ENCODE measurements around the gene SMIM44. TPM values are rescaled to one million over a fixed set of nuclear protein-coding genes. Genes with fewer than 3 reads are reported as not detected.

SMIM44 gene
- polyA plus RNA-seq, 3 donors: not detected

DNA sequence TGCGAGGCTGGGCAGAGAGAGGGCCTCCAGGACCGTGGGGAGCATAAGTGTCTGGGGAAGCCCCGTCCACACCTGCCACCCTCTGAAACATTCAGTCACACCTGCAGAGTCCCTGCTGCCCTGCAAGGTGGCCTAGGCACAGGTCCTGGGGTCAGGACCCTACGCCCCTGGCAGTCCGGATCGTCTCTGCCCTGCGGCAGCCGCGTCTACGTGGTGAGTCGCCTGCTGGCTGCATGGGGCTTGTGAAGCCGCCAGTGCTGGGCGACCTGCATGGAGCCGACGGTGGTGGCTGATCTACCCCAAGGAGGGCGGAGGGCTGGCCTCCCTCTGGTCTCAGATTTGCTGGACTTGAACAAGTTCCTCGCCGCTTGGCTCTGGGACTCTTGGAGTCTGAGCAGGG lies 35.9 kb upstream of the SMIM44 start:
- H2AFZ ChIP-seq (ENCODE audit: insufficient read depth, low read depth, low read length, poor library complexity, severe bottlenecking): no peak overlapping the region
- Mint-ChIP-seq H3K4me1 (no peaks in the 10 kb centered on the region), H3K9me3 (peaks cover 0 to 2% (median 0%) of the 10 kb centered on the region in 7 donors), H3K27ac (no peak overlapping the region), H3K4me3 (no peak overlapping the region), H3K36me3 (peaks cover 28 to 69% of the 10 kb centered on the region in 2 donors), H3K27me3 (ENCODE audit: low read depth in 3 of 3) (no peaks in the 10 kb centered on the region)
- 95% methylated on average over 16 of the region's 18 CpGs for WGBS (ENCODE audit: insufficient coverage)
- TF ChIP-seq, protein P1, sequence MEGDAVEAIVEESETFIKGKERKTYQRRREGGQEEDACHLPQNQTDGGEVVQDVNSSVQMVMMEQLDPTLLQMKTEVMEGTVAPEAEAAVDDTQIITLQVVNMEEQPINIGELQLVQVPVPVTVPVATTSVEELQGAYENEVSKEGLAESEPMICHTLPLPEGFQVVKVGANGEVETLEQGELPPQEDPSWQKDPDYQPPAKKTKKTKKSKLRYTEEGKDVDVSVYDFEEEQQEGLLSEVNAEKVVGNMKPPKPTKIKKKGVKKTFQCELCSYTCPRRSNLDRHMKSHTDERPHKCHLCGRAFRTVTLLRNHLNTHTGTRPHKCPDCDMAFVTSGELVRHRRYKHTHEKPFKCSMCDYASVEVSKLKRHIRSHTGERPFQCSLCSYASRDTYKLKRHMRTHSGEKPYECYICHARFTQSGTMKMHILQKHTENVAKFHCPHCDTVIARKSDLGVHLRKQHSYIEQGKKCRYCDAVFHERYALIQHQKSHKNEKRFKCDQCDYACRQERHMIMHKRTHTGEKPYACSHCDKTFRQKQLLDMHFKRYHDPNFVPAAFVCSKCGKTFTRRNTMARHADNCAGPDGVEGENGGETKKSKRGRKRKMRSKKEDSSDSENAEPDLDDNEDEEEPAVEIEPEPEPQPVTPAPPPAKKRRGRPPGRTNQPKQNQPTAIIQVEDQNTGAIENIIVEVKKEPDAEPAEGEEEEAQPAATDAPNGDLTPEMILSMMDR (IDR thresholded peaks at IDR 0.05): no peak
- peaks cover 100% of the 10 kb centered on the region for H4K20me1 ChIP-seq (ENCODE audit: insufficient read depth, low read length)
- H3K36me3 ChIP-seq (replicated peaks in 1 of 2; ENCODE audit: control insufficient read depth in 1 of 2, insufficient read depth in 2 of 2, low read length in 2 of 2): peaks cover 41 to 67% of the 10 kb centered on the region in 2 donors
- no peak overlapping the region for H3K9ac ChIP-seq (ENCODE audit: insufficient read depth, low read length, poor library complexity, severe bottlenecking)
- H3K4me1 ChIP-seq (ENCODE audit: control insufficient read depth in 1 of 2, insufficient read depth in 2 of 2, low read length in 2 of 2): no peaks in the 10 kb centered on the region
- H3K9me3 ChIP-seq (replicated peaks in 1 of 2; ENCODE audit: control insufficient read depth in 1 of 2, insufficient read depth in 1 of 2, low read length in 2 of 2): no peaks in the 10 kb centered on the region
- H3K27me3 ChIP-seq (ENCODE audit: control insufficient read depth in 2 of 2, insufficient read depth in 2 of 2, low read length in 2 of 2): no peaks in the 10 kb centered on the region
- H3K79me2 ChIP-seq (ENCODE audit: insufficient read depth, low read length): peaks cover 98% of the 10 kb centered on the region
- no peak overlapping the region for H3K4me3 ChIP-seq (replicated peaks in 1 of 3; ENCODE audit: low read depth in 2 of 3, low read length in 3 of 3)
- DNase-seq: no peak
- H3K4me2 ChIP-seq (replicated peaks; ENCODE audit: extremely low read depth, low read length, poor library complexity, severe bottlenecking): no peak overlapping the region
- H3K27ac ChIP-seq (ENCODE audit: low read depth in 1 of 2, low read length in 2 of 2): no peak overlapping the region
- intact Hi-C loops (cut with micrococcal nuclease): no loop called here

DNA sequence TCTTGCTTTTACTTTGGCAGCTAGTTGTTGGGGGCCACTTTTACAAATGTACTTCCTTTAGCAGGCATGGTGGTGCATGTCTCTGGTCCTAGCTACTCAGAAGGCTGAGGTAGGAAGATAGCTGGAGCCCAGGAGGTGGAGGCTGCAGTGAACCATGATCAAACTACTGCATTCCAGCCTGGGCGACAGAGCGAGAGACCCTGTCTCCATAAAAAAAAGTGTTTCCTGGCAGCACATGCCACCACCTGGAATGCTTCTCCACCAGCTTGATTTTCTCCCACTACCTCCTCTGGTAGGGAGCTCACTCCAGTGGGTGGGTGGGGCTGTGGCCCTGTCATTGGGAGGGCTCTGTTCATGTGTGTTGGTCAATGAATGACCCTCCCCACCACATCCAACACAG lies 35.4 kb upstream of the SMIM44 start:
- TF ChIP-seq, protein P1 (IDR thresholded peaks at IDR 0.05): no peak
- no peak for DNase-seq
- H4K20me1 ChIP-seq (ENCODE audit: insufficient read depth, low read length): peaks cover 100% of the 10 kb centered on the region
- no peak overlapping the region for H3K27ac ChIP-seq (ENCODE audit: low read depth in 1 of 2, low read length in 2 of 2)
- Mint-ChIP-seq H3K9me3 (peaks cover 0 to 2% (median 0%) of the 10 kb centered on the region in 7 donors), H3K36me3 (peaks cover 26 to 64% of the 10 kb centered on the region in 2 donors), H3K27ac (peak overlapping the region in 1 of 7 donors; percentile 47), H3K4me3 (no peak overlapping the region), H3K4me1 (no peaks in the 10 kb centered on the region), H3K27me3 (ENCODE audit: low read depth in 3 of 3) (no peaks in the 10 kb centered on the region)
- H3K4me2 ChIP-seq (replicated peaks; ENCODE audit: extremely low read depth, low read length, poor library complexity, severe bottlenecking): no peak overlapping the region
- WGBS (ENCODE audit: insufficient coverage): no CpG with 5 or more reads among the region's 2 CpGs
- no peak overlapping the region for H3K4me3 ChIP-seq (replicated peaks in 1 of 3; ENCODE audit: low read depth in 2 of 3, low read length in 3 of 3)
- intact Hi-C loops (cut with micrococcal nuclease): no loop called here
- H3K79me2 ChIP-seq (ENCODE audit: insufficient read depth, low read length): peaks cover 100% of the 10 kb centered on the region
- H3K27me3 ChIP-seq (ENCODE audit: control insufficient read depth in 2 of 2, insufficient read depth in 2 of 2, low read length in 2 of 2): no peaks in the 10 kb centered on the region
- no peaks in the 10 kb centered on the region for H3K9me3 ChIP-seq (replicated peaks in 1 of 2; ENCODE audit: control insufficient read depth in 1 of 2, insufficient read depth in 1 of 2, low read length in 2 of 2)
- H3K4me1 ChIP-seq (ENCODE audit: control insufficient read depth in 1 of 2, insufficient read depth in 2 of 2, low read length in 2 of 2): no peaks in the 10 kb centered on the region
- no peak overlapping the region for H3K9ac ChIP-seq (ENCODE audit: insufficient read depth, low read length, poor library complexity, severe bottlenecking)
- no peak overlapping the region for H2AFZ ChIP-seq (ENCODE audit: insufficient read depth, low read depth, low read length, poor library complexity, severe bottlenecking)
- H3K36me3 ChIP-seq (replicated peaks in 1 of 2; ENCODE audit: control insufficient read depth in 1 of 2, insufficient read depth in 2 of 2, low read length in 2 of 2): peaks cover 40 to 62% of the 10 kb centered on the region in 2 donors

Measured in CD14-positive monocyte (primary cell).